GM06990 (cell line): Measurements from ENCODE around the gene UBXN2A.
"Not testable (repeated sequence)": the region's sequence is repeated elsewhere in the genome, so short reads cannot be mapped to it uniquely, and the experiment has no call there.

ENCODE experiments used
- DNase-seq: peaks from one replicate; pipeline ENCODE4 v3.0.0-alpha.2; 2011; ENCODE audit not compliant: insufficient read length; ENCODE audit errors: extremely low read depth
- H3K27me3 ChIP-seq: replicated peaks from 2 replicates; pipeline ENCODE4 v1.6.0; 2011; ENCODE audit warnings: low read length; ENCODE audit not compliant: control insufficient read depth, insufficient read depth
- H3K36me3 ChIP-seq: 2 replicates; pipeline ENCODE4 v1.5.1; 2011; ENCODE audit warnings: low read length; ENCODE audit not compliant: control insufficient read depth, insufficient read depth
- H3K4me3 ChIP-seq: replicated peaks from 2 replicates; pipeline ENCODE4 v1.5.1; 2011; ENCODE audit warnings: low read depth, mild to moderate bottlenecking, control low read depth, low read length
- CTCF ChIP-seq: IDR thresholded peaks from 2 replicates; pipeline ENCODE4 v1.5.1; 2011; ENCODE audit warnings: low read length, control low read depth, mild to moderate bottlenecking, inconsistent platforms; ENCODE audit not compliant: insufficient read depth, poor library complexity, severe bottlenecking

Gene UBXN2A

GRCh38 chr2:24012521-24013188 is 72.4 kb downstream of the UBXN2A start:
- DNase-seq, result no peak
- Histone ChIP-seq H3K4me3 (no peak overlapping the region), H3K27me3 (no peaks in the 10 kb centered on the region; the same call in 1 of the 2 replicates), H3K36me3 (no peaks in the 10 kb centered on the region)
- TF ChIP-seq CTCF, result no peak

GRCh38 chr2:24014902-24015301 is 74.6 kb downstream of the UBXN2A start:
- not testable (repeated sequence) for DNase-seq

GRCh38 chr2:24015562-24016375 is 75.5 kb downstream of the UBXN2A start:
- Histone ChIP-seq H3K36me3 (no peaks in the 10 kb centered on the region), H3K27me3 (no peaks in the 10 kb centered on the region), H3K4me3 (no peak overlapping the region)
- no peak for DNase-seq
- TF ChIP-seq CTCF, result no peak

More at GRCh38 chr2:24014902-24015301, 74.6 kb downstream of the UBXN2A start:
- H3K4me3 ChIP-seq, H3K36me3 ChIP-seq, H3K27me3 ChIP-seq: not testable (repeated sequence)

- no peak for TF ChIP-seq CTCF
- no peaks in the 10 kb centered on the region for H3K27me3 ChIP-seq
- no peak overlapping the region for H3K4me3 ChIP-seq
- H3K36me3 ChIP-seq, result no peaks in the 10 kb centered on the region
- DNase-seq, result no peak
These were observed 76.1 kb downstream of the UBXN2A start for GRCh38 chr2:24016376-24016761.

- Histone ChIP-seq H3K36me3 (no peaks in the 10 kb centered on the region), H3K4me3 (no peak overlapping the region), H3K27me3 (no peaks in the 10 kb centered on the region)
- no peak for TF ChIP-seq CTCF
- DNase-seq, result no peak
These were observed 76.8 kb downstream of the UBXN2A start for GRCh38 chr2:24016853-24017703.
